H1 (cell line): ENCODE data around the gene SFXN2. TPM values are rescaled to one million over a fixed set of nuclear protein-coding genes. Genes with fewer than 3 reads are reported as not detected.

Experiments
- CTCF ChIA-PET: fragments of 300-600 bp; sonication (Branson Sonifier 250); formaldehyde crosslinking; loops from one replicate; lab custom pipeline; 2021; ENCODE audit not compliant: partially characterized antibody; lab: Charles Lee
- POLR2A ChIA-PET: fragments of 300-600 bp; sonication (Branson Sonifier 250); formaldehyde crosslinking; loops from one replicate; lab custom pipeline; 2021; ENCODE audit warnings: inconsistent platforms; ENCODE audit not compliant: partially characterized antibody; lab: Charles Lee
- DNase-seq, 2 experiments: peaks; one replicate each; pipeline versions ENCODE4 v3.0.0 to v3.0.0-alpha.2; 2010 to 2022; ENCODE audit warnings: low spot score in 2 of 2, low read depth in 1 of 2, mixed read lengths in 1 of 2
- FAIRE-seq: peaks from 2 replicates; lab custom pipeline; 2011; peaks lifted over from hg19 to GRCh38; lab: Jason Lieb, UNC
- H2AFZ ChIP-seq: 2 replicates; pipeline ENCODE4 v1.8.1; 2012; ENCODE audit warnings: low read length, inconsistent platforms
- H2AK5ac ChIP-seq: 2 replicates; pipeline ENCODE4 v1.6.1; 2013; ENCODE audit warnings: low read depth, low read length
- H2BK120ac ChIP-seq: replicated peaks from 2 replicates; pipeline ENCODE3; 2013; ENCODE audit warnings: low read depth, low read length, inconsistent platforms
- H2BK12ac ChIP-seq: 2 replicates; pipeline ENCODE4 v1.6.1; 2013; ENCODE audit warnings: low read depth, low read length
- H2BK15ac ChIP-seq: 2 replicates; pipeline ENCODE4 v1.6.1; 2013; ENCODE audit warnings: low read length
- H2BK20ac ChIP-seq: 2 replicates; pipeline ENCODE4 v1.6.1; 2013; ENCODE audit warnings: low read length
- H2BK5ac ChIP-seq: 2 replicates; pipeline ENCODE4 v1.6.1; 2013; ENCODE audit warnings: low read depth, low read length
- H3K14ac ChIP-seq: 2 replicates; pipeline ENCODE4 v1.6.1; 2013; ENCODE audit warnings: inconsistent platforms; ENCODE audit not compliant: insufficient read length
- H3K18ac ChIP-seq: 2 replicates; pipeline ENCODE4 v1.6.1; 2013; ENCODE audit warnings: low read length; ENCODE audit errors: extremely low read depth
- H3K23ac ChIP-seq: 2 replicates; pipeline ENCODE4 v1.6.1; 2013; ENCODE audit warnings: inconsistent platforms; ENCODE audit not compliant: insufficient read length
- H3K23me2 ChIP-seq: 2 replicates; pipeline ENCODE4 v1.6.1; 2013; ENCODE audit warnings: low read depth, low read length
- H3K27ac ChIP-seq: 2 replicates; pipeline ENCODE4 v1.6.1; 2011; ENCODE audit warnings: low read depth, low read length, inconsistent platforms
- H3K27me3 ChIP-seq, 4 experiments: replicated peaks in 1 of 4; 1 replicate in 1 of 4; 2 replicates in 3 of 4; pipeline versions ENCODE4 v1.6.1 to v1.8.1; 2011 to 2013; ENCODE audit warnings: low read length in 3 of 4, mild to moderate bottlenecking in 3 of 4, inconsistent platforms in 2 of 4, mixed read lengths in 2 of 4, moderate library complexity in 1 of 4; ENCODE audit not compliant: control insufficient read depth in 3 of 4, insufficient read depth in 3 of 4; ENCODE audit errors: extremely low read depth in 1 of 4
- H3K36me3 ChIP-seq, 4 experiments: 2 replicates each; pipeline versions ENCODE4 v1.6.1 to v1.8.1; 2011 to 2013; ENCODE audit warnings: mild to moderate bottlenecking in 4 of 4, low read length in 3 of 4, moderate library complexity in 2 of 4, control low read depth in 1 of 4, inconsistent platforms in 1 of 4; ENCODE audit not compliant: insufficient read depth in 4 of 4, control insufficient read depth in 2 of 4
- H3K4ac ChIP-seq: replicated peaks from 2 replicates; pipeline ENCODE3; 2013; ENCODE audit warnings: low read length, low read depth, mixed read lengths, inconsistent platforms; ENCODE audit not compliant: insufficient read length
- H3K4me1 ChIP-seq, 4 experiments: replicated peaks in 1 of 4; 1 replicate in 1 of 4; 2 replicates in 3 of 4; pipeline versions ENCODE4 v1.6.1 to v1.8.1; 2011 to 2013; ENCODE audit warnings: low read length in 3 of 4, inconsistent platforms in 2 of 4, mixed read lengths in 1 of 4; ENCODE audit not compliant: insufficient read depth in 4 of 4, control insufficient read depth in 3 of 4
- H3K4me2 ChIP-seq, 2 experiments: 2 replicates each; pipeline versions ENCODE4 v1.6.1 to v1.8.1; 2011 to 2013; ENCODE audit warnings: low read depth in 2 of 2, low read length in 2 of 2, control low read depth in 1 of 2, inconsistent platforms in 1 of 2, mild to moderate bottlenecking in 1 of 2; ENCODE audit not compliant: insufficient read depth in 1 of 2
- H3K4me3 ChIP-seq, 4 experiments: fragments of 200-600, 300-600 bp in 1 of 4; sonication (generic), shearing (Covaris generic), sonication (Bioruptor Twin) in 1 of 4; 2 replicates each; pipeline versions ENCODE4 v1.5.1 to v1.8.1; 2011 to 2016; ENCODE audit warnings: low read length in 4 of 4, low read depth in 3 of 4, control low read depth in 2 of 4, inconsistent platforms in 2 of 4, mild to moderate bottlenecking in 2 of 4, mixed read lengths in 1 of 4, moderate library complexity in 1 of 4; ENCODE audit not compliant: insufficient read depth in 2 of 4; ENCODE audit errors: extremely low read depth in 1 of 4
- H3K56ac ChIP-seq: replicated peaks from 2 replicates; pipeline ENCODE3; 2013; ENCODE audit warnings: low read depth, mild to moderate bottlenecking, mixed read lengths, low read length, inconsistent platforms; ENCODE audit not compliant: insufficient read length
- H3K79me1 ChIP-seq: 2 replicates; pipeline ENCODE4 v1.6.1; 2013; ENCODE audit warnings: low read depth, low read length, control low read depth
- H3K79me2 ChIP-seq, 2 experiments: 2 replicates each; pipeline versions ENCODE4 v1.6.1 to v1.8.1; 2012 to 2013; ENCODE audit warnings: low read length in 2 of 2, mild to moderate bottlenecking in 2 of 2, inconsistent platforms in 1 of 2; ENCODE audit not compliant: insufficient read depth in 2 of 2, control insufficient read depth in 1 of 2
- H3K9ac ChIP-seq, 4 experiments: replicated peaks in 1 of 4; 1 replicate in 1 of 4; 2 replicates in 3 of 4; pipeline versions ENCODE4 v1.6.1 to v1.8.1; 2011 to 2013; ENCODE audit warnings: low read depth in 3 of 4, low read length in 3 of 4, control low read depth in 2 of 4, mild to moderate bottlenecking in 2 of 4, moderate library complexity in 2 of 4, inconsistent platforms in 1 of 4; ENCODE audit errors: extremely low read depth in 1 of 4
- H3K9me3 ChIP-seq, 2 experiments: 2 replicates each; pipeline versions ENCODE4 v1.6.1 to v1.8.1; 2012 to 2013; ENCODE audit warnings: mild to moderate bottlenecking in 2 of 2, moderate library complexity in 2 of 2, control low read depth in 1 of 2, inconsistent platforms in 1 of 2, low read depth in 1 of 2, low read length in 1 of 2, mixed read lengths in 1 of 2; ENCODE audit not compliant: insufficient read depth in 2 of 2
- H4K20me1 ChIP-seq, 2 experiments: replicated peaks in 1 of 2; 2 replicates each; pipeline versions ENCODE3 to v1.8.1; 2011 to 2013; ENCODE audit warnings: inconsistent platforms in 2 of 2, low read length in 2 of 2, mild to moderate bottlenecking in 1 of 2; ENCODE audit not compliant: insufficient read depth in 2 of 2, control insufficient read depth in 1 of 2
- H4K5ac ChIP-seq: 2 replicates; pipeline ENCODE4 v1.6.1; 2013; ENCODE audit warnings: low read length, low read depth, mixed read lengths, inconsistent platforms; ENCODE audit not compliant: insufficient read length
- H4K8ac ChIP-seq: 2 replicates; pipeline ENCODE4 v1.8.0; 2013; ENCODE audit warnings: mild to moderate bottlenecking, moderate library complexity, low read length, inconsistent platforms; ENCODE audit not compliant: insufficient read depth; ENCODE audit errors: extremely low read depth
- H4K91ac ChIP-seq: replicated peaks from 2 replicates; pipeline ENCODE3; 2013; ENCODE audit warnings: low read length, mixed read lengths, inconsistent platforms; ENCODE audit not compliant: insufficient read length
- EGR1 ChIP-seq: IDR thresholded peaks from 2 replicates; pipeline ENCODE4 v1.6.1; 2011; ENCODE audit warnings: low read depth, low read length, borderline replicate concordance
- EZH2 ChIP-seq: fragments of 200-600 bp; sonication (generic); IDR thresholded peaks from 2 replicates; pipeline ENCODE4 v1.7.1; 2012; ENCODE audit warnings: low read depth, mild to moderate bottlenecking, moderate library complexity, low read length, inconsistent platforms; ENCODE audit not compliant: severe bottlenecking
- RAD21 ChIP-seq, 2 experiments: IDR thresholded peaks in 1 of 2; conservative IDR thresholded peaks in 1 of 2; 2 replicates each; pipeline ENCODE4 v1.6.1; 2011; ENCODE audit warnings: low read depth in 2 of 2, low read length in 2 of 2, improper control_type of control experiment in 1 of 2, inconsistent platforms in 1 of 2, mild to moderate bottlenecking in 1 of 2, moderate library complexity in 1 of 2
- SP1 ChIP-seq: IDR thresholded peaks from 2 replicates; pipeline ENCODE4 v1.6.1; 2011; ENCODE audit warnings: low read depth, low read length
- WGBS, 2 experiments: shearing (Covaris generic) in 1 of 2; methylation state at CpG; one replicate each; pipeline versions ENCODE4 v1.1.6 to v1.1.7; 2013 to 2015; ENCODE audit warnings: low lambda C conversion rate in 2 of 2, mixed read lengths in 2 of 2, inconsistent platforms in 1 of 2, low coverage in 1 of 2, missing lambda C conversion rate in 1 of 2; ENCODE audit not compliant: insufficient replicate concordance in 2 of 2, insufficient coverage in 1 of 2, insufficient read length in 1 of 2; ENCODE audit errors: extremely low coverage in 1 of 2, missing lambda C conversion rate in 1 of 2; 5-methylcytosine and 5-hydroxymethylcytosine counted together
- polyA plus RNA-seq, 7 experiments: library from polyadenylated mRNA; depleted of rRNA in 3 of 7; stranded (reverse) in 5 of 7; unstranded in 2 of 7; fragments of >200 nt in 5 of 7; fragments of 200-250 nt in 2 of 7; gene quantifications; 1 replicate in 5 of 7; 2 replicates in 1 of 7; 4 replicates in 1 of 7; pipeline versions ENCODE4 v1.2.1 to v1.2.3, GENCODE V29; 2011 to 2013; ENCODE audit warnings: missing spikeins in 2 of 7, mixed read lengths in 2 of 7
- total RNA-seq: library from RNA; stranded (reverse); fragmentation: NEBNext Ultra II Directional; extraction: Animal tissue kit (Norgen Biotek cat#: 25700); gene quantifications from 2 replicates; pipeline ENCODE4 v1.2.1, GENCODE V29; 2021

SFXN2 gene
- total and polyA plus RNA-seq, 2 of the 8 experiments (the other 6 are each of a cell fraction or from before 2014, with no cell fraction given), result 20.5 to 23.5 TPM

DNA sequence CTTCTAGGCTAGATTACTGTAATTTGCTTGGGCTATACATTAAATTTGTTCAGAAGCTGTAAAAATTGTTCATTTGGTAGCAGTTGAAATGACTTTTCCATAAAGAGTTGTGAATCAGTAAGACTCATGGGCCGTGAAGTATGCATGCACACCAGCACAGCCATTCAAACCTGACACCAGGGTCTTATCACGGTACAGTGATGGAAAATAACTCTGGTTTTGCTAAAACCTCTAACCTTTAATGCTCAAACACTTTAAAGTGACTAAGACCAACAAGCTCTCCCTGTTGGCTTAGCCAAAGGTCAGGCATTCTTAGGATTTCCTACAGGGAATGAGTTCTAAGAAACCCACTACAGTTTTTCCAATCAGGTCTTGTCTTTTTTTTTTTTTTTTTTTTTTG, 11.7 kb upstream of the SFXN2 start:
- Histone ChIP-seq H4K5ac (no peak overlapping the region), H4K91ac (no peak overlapping the region), H3K4me2 (no peak overlapping the region), H3K4me3 (no peak overlapping the region), H3K56ac (no peak overlapping the region), H2BK5ac (no peak overlapping the region), H3K79me2 (no peaks in the 10 kb centered on the region), H3K9ac (no peak overlapping the region), H2BK15ac (no peak overlapping the region), H2BK12ac (no peak overlapping the region), H2AK5ac (no peak overlapping the region), H3K27ac (no peak overlapping the region), H3K23me2 (no peaks in the 10 kb centered on the region), H2BK120ac (no peak overlapping the region), H3K36me3 (peaks cover 0 to 15% (median 8%) of the 10 kb centered on the region in 4 experiments; a peak in 5 of 8 replicates), H4K20me1 (peaks cover 0 to 4% of the 10 kb centered on the region in 2 experiments), H3K18ac (no peak overlapping the region), H3K9me3 (no peaks in the 10 kb centered on the region), H3K14ac (no peak overlapping the region)
- no peak for FAIRE-seq
- ChIA-PET CTCF (interaction anchor here (0.9 to 1.0 kb wide), 2 partner anchors 27 to 32 kb away, joined by 3 read pairs; no protein-coding TSS in a partner anchor), POLR2A (interaction anchor here (1.3 kb wide), 1 partner anchor 53 kb away, joined by 3 read pairs; no protein-coding TSS in a partner anchor)
- DNase-seq, result no peak
- TF ChIP-seq EGR1 (no peak), SP1 (no peak), EZH2 (no peak), RAD21 (IDR thresholded peaks at IDR 0.05 in 1 of 2, conservative IDR thresholded peaks at IDR 0.05 in 1 of 2; ENCODE audit: low read depth in 2 of 2, low read length in 2 of 2) (no peak)
- TF ChIP-seq, all 59 proteins: peak for 0
- Histone ChIP-seq H2AFZ (no peak overlapping the region), H3K27me3 (no peaks in the 10 kb centered on the region), H3K23ac (no peak overlapping the region), H3K4ac (no peak overlapping the region), H3K4me1 (no peaks in the 10 kb centered on the region), H2BK20ac (no peak overlapping the region), H4K8ac (no peak overlapping the region), H3K79me1 (peaks cover 2% of the 10 kb centered on the region; the same call in 1 of the 2 replicates)
- 88% methylated on average over 2 of the region's 2 CpGs; no CpG with 5 or more reads in 1 of the 2 experiments for WGBS, 2 experiments
